ENCODE data around the gene MYO3B. TPM values are rescaled to one million over a fixed set of nuclear protein-coding genes. Genes with fewer than 3 reads are reported as not detected.

MYO3B gene
- total and polyA plus RNA-seq, 2 of the 8 experiments (the other 6 are each of a cell fraction or from before 2014, with no cell fraction given), result 0.17 to 0.19 TPM

DNA sequence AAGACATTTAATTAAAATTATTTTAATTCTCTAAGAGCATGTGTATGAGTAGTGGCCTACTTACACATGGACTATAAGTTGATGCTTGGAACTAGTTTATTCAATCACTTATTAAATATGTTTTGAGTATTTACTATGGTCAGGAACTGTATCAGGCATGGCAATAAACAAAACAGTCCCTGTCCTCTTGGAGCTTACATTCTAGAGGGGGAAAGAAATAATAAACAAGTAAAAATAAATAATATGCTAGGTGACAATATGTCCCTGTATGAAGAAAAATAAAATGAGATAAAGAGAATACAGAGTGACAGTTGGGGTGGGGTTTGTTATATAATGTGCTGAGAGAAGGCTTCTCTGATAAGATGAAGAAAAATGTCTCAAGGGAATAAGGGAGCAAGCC, 74.5 kb downstream of the MYO3B start:
- no peaks in the 10 kb centered on the region for H3K36me3 ChIP-seq (ENCODE audit: control insufficient read depth in 2 of 4, insufficient read depth in 4 of 4, low read length in 3 of 4)
- no peak overlapping the region for H3K4ac ChIP-seq (replicated peaks; ENCODE audit: insufficient read length, low read depth, low read length)
- H2BK5ac ChIP-seq (ENCODE audit: low read depth, low read length), result no peak overlapping the region
- H2BK12ac ChIP-seq (ENCODE audit: low read depth, low read length), result no peak overlapping the region
- H3K9me3 ChIP-seq (ENCODE audit: insufficient read depth in 2 of 2, low read depth in 1 of 2, low read length in 1 of 2), result no peaks in the 10 kb centered on the region
- no peaks in the 10 kb centered on the region; a peak in 1 of 7 replicates for H3K4me1 ChIP-seq (replicated peaks in 1 of 4; ENCODE audit: control insufficient read depth in 3 of 4, insufficient read depth in 4 of 4, low read length in 3 of 4)
- FAIRE-seq (no peak), DNase-seq (ENCODE audit: low read depth in 1 of 2, low spot score in 2 of 2) (no peak)
- no peak overlapping the region for H3K4me2 ChIP-seq (ENCODE audit: insufficient read depth in 1 of 2, low read depth in 2 of 2, low read length in 2 of 2)
- H4K20me1 ChIP-seq (replicated peaks in 1 of 2; ENCODE audit: control insufficient read depth in 1 of 2, insufficient read depth in 2 of 2, low read length in 2 of 2), result no peaks in the 10 kb centered on the region
- no peak overlapping the region for H2BK20ac ChIP-seq (ENCODE audit: low read length)
- no peak overlapping the region for H3K27ac ChIP-seq (ENCODE audit: low read depth, low read length)
- no peak overlapping the region for H2BK120ac ChIP-seq (replicated peaks; ENCODE audit: low read depth, low read length)
- no peak overlapping the region for H2AK5ac ChIP-seq (ENCODE audit: low read depth, low read length)
- CTCF ChIA-PET (ENCODE audit: partially characterized antibody), result interaction anchor here (0.7 kb wide), 1 partner anchor 561 kb away, joined by 3 read pairs; no protein-coding TSS in a partner anchor
- H3K18ac ChIP-seq (ENCODE audit: extremely low read depth, low read length), result no peak overlapping the region
- H3K27me3 ChIP-seq (replicated peaks in 1 of 4; ENCODE audit: control insufficient read depth in 3 of 4, extremely low read depth in 1 of 4, insufficient read depth in 3 of 4, low read length in 3 of 4), result no peaks in the 10 kb centered on the region
- no peaks in the 10 kb centered on the region for H3K23me2 ChIP-seq (ENCODE audit: low read depth, low read length)
- H4K8ac ChIP-seq (ENCODE audit: extremely low read depth, insufficient read depth, low read length), result no peak overlapping the region
- H3K23ac ChIP-seq (ENCODE audit: insufficient read length), result no peak overlapping the region
- POLR2A ChIA-PET (ENCODE audit: partially characterized antibody), result no interaction called here
- no peak overlapping the region for H4K5ac ChIP-seq (ENCODE audit: insufficient read length, low read depth, low read length)
- H2AFZ ChIP-seq (ENCODE audit: low read length), result no peak overlapping the region
- H2BK15ac ChIP-seq (ENCODE audit: low read length), result no peak overlapping the region
- H4K91ac ChIP-seq (replicated peaks; ENCODE audit: insufficient read length, low read length), result no peak overlapping the region
- H3K79me1 ChIP-seq (ENCODE audit: low read depth, low read length), result no peaks in the 10 kb centered on the region
- H3K14ac ChIP-seq (ENCODE audit: insufficient read length), result no peak overlapping the region
- no peaks in the 10 kb centered on the region for H3K79me2 ChIP-seq (ENCODE audit: control insufficient read depth in 1 of 2, insufficient read depth in 2 of 2, low read length in 2 of 2)
- H3K4me3 ChIP-seq (ENCODE audit: extremely low read depth in 1 of 4, insufficient read depth in 2 of 4, low read depth in 3 of 4, low read length in 4 of 4), result no peak overlapping the region
- no peak overlapping the region for H3K9ac ChIP-seq (replicated peaks in 1 of 4; ENCODE audit: extremely low read depth in 1 of 4, low read depth in 3 of 4, low read length in 3 of 4)
- H3K56ac ChIP-seq (replicated peaks; ENCODE audit: insufficient read length, low read depth, low read length), result no peak overlapping the region
- TF ChIP-seq, protein P1, sequence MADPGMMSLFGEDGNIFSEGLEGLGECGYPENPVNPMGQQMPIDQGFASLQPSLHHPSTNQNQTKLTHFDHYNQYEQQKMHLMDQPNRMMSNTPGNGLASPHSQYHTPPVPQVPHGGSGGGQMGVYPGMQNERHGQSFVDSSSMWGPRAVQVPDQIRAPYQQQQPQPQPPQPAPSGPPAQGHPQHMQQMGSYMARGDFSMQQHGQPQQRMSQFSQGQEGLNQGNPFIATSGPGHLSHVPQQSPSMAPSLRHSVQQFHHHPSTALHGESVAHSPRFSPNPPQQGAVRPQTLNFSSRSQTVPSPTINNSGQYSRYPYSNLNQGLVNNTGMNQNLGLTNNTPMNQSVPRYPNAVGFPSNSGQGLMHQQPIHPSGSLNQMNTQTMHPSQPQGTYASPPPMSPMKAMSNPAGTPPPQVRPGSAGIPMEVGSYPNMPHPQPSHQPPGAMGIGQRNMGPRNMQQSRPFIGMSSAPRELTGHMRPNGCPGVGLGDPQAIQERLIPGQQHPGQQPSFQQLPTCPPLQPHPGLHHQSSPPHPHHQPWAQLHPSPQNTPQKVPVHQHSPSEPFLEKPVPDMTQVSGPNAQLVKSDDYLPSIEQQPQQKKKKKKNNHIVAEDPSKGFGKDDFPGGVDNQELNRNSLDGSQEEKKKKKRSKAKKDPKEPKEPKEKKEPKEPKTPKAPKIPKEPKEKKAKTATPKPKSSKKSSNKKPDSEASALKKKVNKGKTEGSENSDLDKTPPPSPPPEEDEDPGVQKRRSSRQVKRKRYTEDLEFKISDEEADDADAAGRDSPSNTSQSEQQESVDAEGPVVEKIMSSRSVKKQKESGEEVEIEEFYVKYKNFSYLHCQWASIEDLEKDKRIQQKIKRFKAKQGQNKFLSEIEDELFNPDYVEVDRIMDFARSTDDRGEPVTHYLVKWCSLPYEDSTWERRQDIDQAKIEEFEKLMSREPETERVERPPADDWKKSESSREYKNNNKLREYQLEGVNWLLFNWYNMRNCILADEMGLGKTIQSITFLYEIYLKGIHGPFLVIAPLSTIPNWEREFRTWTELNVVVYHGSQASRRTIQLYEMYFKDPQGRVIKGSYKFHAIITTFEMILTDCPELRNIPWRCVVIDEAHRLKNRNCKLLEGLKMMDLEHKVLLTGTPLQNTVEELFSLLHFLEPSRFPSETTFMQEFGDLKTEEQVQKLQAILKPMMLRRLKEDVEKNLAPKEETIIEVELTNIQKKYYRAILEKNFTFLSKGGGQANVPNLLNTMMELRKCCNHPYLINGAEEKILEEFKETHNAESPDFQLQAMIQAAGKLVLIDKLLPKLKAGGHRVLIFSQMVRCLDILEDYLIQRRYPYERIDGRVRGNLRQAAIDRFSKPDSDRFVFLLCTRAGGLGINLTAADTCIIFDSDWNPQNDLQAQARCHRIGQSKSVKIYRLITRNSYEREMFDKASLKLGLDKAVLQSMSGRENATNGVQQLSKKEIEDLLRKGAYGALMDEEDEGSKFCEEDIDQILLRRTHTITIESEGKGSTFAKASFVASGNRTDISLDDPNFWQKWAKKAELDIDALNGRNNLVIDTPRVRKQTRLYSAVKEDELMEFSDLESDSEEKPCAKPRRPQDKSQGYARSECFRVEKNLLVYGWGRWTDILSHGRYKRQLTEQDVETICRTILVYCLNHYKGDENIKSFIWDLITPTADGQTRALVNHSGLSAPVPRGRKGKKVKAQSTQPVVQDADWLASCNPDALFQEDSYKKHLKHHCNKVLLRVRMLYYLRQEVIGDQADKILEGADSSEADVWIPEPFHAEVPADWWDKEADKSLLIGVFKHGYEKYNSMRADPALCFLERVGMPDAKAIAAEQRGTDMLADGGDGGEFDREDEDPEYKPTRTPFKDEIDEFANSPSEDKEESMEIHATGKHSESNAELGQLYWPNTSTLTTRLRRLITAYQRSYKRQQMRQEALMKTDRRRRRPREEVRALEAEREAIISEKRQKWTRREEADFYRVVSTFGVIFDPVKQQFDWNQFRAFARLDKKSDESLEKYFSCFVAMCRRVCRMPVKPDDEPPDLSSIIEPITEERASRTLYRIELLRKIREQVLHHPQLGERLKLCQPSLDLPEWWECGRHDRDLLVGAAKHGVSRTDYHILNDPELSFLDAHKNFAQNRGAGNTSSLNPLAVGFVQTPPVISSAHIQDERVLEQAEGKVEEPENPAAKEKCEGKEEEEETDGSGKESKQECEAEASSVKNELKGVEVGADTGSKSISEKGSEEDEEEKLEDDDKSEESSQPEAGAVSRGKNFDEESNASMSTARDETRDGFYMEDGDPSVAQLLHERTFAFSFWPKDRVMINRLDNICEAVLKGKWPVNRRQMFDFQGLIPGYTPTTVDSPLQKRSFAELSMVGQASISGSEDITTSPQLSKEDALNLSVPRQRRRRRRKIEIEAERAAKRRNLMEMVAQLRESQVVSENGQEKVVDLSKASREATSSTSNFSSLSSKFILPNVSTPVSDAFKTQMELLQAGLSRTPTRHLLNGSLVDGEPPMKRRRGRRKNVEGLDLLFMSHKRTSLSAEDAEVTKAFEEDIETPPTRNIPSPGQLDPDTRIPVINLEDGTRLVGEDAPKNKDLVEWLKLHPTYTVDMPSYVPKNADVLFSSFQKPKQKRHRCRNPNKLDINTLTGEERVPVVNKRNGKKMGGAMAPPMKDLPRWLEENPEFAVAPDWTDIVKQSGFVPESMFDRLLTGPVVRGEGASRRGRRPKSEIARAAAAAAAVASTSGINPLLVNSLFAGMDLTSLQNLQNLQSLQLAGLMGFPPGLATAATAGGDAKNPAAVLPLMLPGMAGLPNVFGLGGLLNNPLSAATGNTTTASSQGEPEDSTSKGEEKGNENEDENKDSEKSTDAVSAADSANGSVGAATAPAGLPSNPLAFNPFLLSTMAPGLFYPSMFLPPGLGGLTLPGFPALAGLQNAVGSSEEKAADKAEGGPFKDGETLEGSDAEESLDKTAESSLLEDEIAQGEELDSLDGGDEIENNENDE (IDR thresholded peaks at IDR 0.05; ENCODE audit: insufficient replicate concordance, low read length), result no peak
